GM21367 (cell line): ENCODE measurements around the gene GLB1L.
"Not testable (repeated sequence)": the region's sequence is repeated elsewhere in the genome, so short reads cannot be mapped to it uniquely, and the experiment has no call there.

Experiments
- ATAC-seq: cut with Tn5 transposase; IDR thresholded peaks from one replicate; pipeline ENCODE4 v1.9.1; 2021; ENCODE audit not compliant: unreplicated experiment

GLB1L gene

GRCh38 chr2:219245148-219245898 lies at the start of gene GLB1L, which contains the start of gene STK16:
Gene GLB1L, minus strand, starts transcription at chr2:219245444. Its CDS starts 1,871 bp downstream, at chr2:219243573.
Gene STK16, plus strand, starts transcription at chr2:219245479. Its CDS starts 521 bp downstream, at chr2:219246000.
- ATAC-seq: peak; percentile 65

- peak; percentile 86 for ATAC-seq
Observed at GRCh38 chr2:219294356-219295351, 49.4 kb upstream of the GLB1L start.

- ATAC-seq: no peak
Observed at GRCh38 chr2:219293736-219294231, 48.5 kb upstream of the GLB1L start.

GRCh38 chr2:219292616-219293015 lies 47.4 kb upstream of the GLB1L start:
- no peak for ATAC-seq

- no peak for ATAC-seq
Observed at GRCh38 chr2:219291910-219292490, 46.8 kb upstream of the GLB1L start.

- ATAC-seq: no peak
Observed at GRCh38 chr2:219291394-219291793, 46.1 kb upstream of the GLB1L start.

- no peak for ATAC-seq
Observed at GRCh38 chr2:219290381-219291171, 45.3 kb upstream of the GLB1L start.

GRCh38 chr2:219289537-219290361 lies 44.5 kb upstream of the GLB1L start:
- ATAC-seq: no peak

GRCh38 chr2:219289195-219289536 lies 43.9 kb upstream of the GLB1L start:
- no peak for ATAC-seq

- no peak for ATAC-seq
Observed at GRCh38 chr2:219287580-219288265, 42.5 kb upstream of the GLB1L start.

GRCh38 chr2:219287116-219287440 lies 41.8 kb upstream of the GLB1L start:
- not testable (repeated sequence) for ATAC-seq

GRCh38 chr2:219286436-219287115 lies 41.3 kb upstream of the GLB1L start:
- no peak for ATAC-seq

GRCh38 chr2:219285894-219286425 lies 40.7 kb upstream of the GLB1L start:
- no peak for ATAC-seq

GRCh38 chr2:219285373-219285735 lies 40.1 kb upstream of the GLB1L start:
- no peak for ATAC-seq

GRCh38 chr2:219284501-219285372 lies 39.5 kb upstream of the GLB1L start:
- ATAC-seq: no peak

- ATAC-seq: no peak
Observed at GRCh38 chr2:219282943-219283581, 37.8 kb upstream of the GLB1L start.

- no peak for ATAC-seq
Observed at GRCh38 chr2:219282375-219282774, 37.1 kb upstream of the GLB1L start.
